Hair follicle dermal papilla cell (primary cell): ENCODE data around the gene CD96. TPM values are rescaled to one million over a fixed set of nuclear protein-coding genes. Genes with fewer than 3 reads are reported as not detected.

Experiments used
- total RNA-seq: library from RNA; depleted of rRNA; stranded (reverse); fragments of >200 nt; gene quantifications from 2 replicates; pipeline ENCODE4 v1.2.3, GENCODE V29; 2012

CD96 gene, protein sequence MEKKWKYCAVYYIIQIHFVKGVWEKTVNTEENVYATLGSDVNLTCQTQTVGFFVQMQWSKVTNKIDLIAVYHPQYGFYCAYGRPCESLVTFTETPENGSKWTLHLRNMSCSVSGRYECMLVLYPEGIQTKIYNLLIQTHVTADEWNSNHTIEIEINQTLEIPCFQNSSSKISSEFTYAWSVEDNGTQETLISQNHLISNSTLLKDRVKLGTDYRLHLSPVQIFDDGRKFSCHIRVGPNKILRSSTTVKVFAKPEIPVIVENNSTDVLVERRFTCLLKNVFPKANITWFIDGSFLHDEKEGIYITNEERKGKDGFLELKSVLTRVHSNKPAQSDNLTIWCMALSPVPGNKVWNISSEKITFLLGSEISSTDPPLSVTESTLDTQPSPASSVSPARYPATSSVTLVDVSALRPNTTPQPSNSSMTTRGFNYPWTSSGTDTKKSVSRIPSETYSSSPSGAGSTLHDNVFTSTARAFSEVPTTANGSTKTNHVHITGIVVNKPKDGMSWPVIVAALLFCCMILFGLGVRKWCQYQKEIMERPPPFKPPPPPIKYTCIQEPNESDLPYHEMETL
- not detected in 2 replicates for total RNA-seq

GRCh38 chr3:111541911-111542483 is at the start of gene CD96:
Gene CD96, plus strand, starts transcription at chr3:111542197. Its CDS starts 52 bp downstream, at chr3:111542249.

GRCh38 chr3:111595232-111595631 is 53.2 kb downstream of the CD96 start, which contains the start of gene ZBED2:
Gene ZBED2, minus strand, starts transcription at chr3:111595346. Its CDS starts 1,145 bp downstream, at chr3:111594201.

Other genes starting within 250 kb of the CD96 start
- gene ZBED2, start 53.1 kb downstream of the CD96 start, total RNA-seq, result 0.12 TPM in 1 of 2 replicates, not detected in the other
- gene PLCXD2, start 132.5 kb downstream of the CD96 start, total RNA-seq, result 0.65 and 0.73 TPM in 2 replicates